Measurements from ENCODE around the gene ZNF23. TPM values are rescaled to one million over a fixed set of nuclear protein-coding genes. Genes with fewer than 3 reads are reported as not detected.

Gene ZNF23
- polyA plus RNA-seq, 2 donors: 3.3 to 8.1 TPM

- H3K27ac ChIP-seq (ENCODE audit: low read depth in 2 of 2, low read length in 1 of 2): no peak overlapping the region
- H3K36me3 ChIP-seq (ENCODE audit: control insufficient read depth in 2 of 2, insufficient read depth in 2 of 2, low read length in 1 of 2): peaks cover 4 to 6% of the 10 kb centered on the region in 2 donors
- WGBS, 2 donors: 81 to 83% methylated on average over 3 of the region's 3 CpGs
Observed at GRCh38 chr16:71474864-71475263, 12.8 kb upstream of the ZNF23 start.

GRCh38 chr16:71473891-71474290, 11.8 kb upstream of the ZNF23 start:
- peaks cover 4 to 6% of the 10 kb centered on the region in 2 donors for H3K36me3 ChIP-seq (ENCODE audit: control insufficient read depth in 2 of 2, insufficient read depth in 2 of 2, low read length in 1 of 2)
- no peak overlapping the region for H3K27ac ChIP-seq (ENCODE audit: low read depth in 2 of 2, low read length in 1 of 2)
- H3K4me3 ChIP-seq (ENCODE audit: low read depth in 1 of 2, low read length in 2 of 2): no peak overlapping the region
- 90 to 91% methylated on average over 5 of the region's 5 CpGs for WGBS, 2 donors
- no peaks in the 10 kb centered on the region for H3K4me1 ChIP-seq (ENCODE audit: control insufficient read depth in 2 of 2, insufficient read depth in 2 of 2, low read length in 1 of 2)
- H3K9me3 ChIP-seq (ENCODE audit: control insufficient read depth in 2 of 2, insufficient read depth in 1 of 2, low read depth in 1 of 2, low read length in 1 of 2): no peaks in the 10 kb centered on the region
- H3K27me3 ChIP-seq (ENCODE audit: control insufficient read depth in 1 of 2, insufficient read depth in 2 of 2, low read length in 2 of 2): no peaks in the 10 kb centered on the region

More at GRCh38 chr16:71474864-71475263, 12.8 kb upstream of the ZNF23 start:
- H3K4me1 ChIP-seq (ENCODE audit: control insufficient read depth in 2 of 2, insufficient read depth in 2 of 2, low read length in 1 of 2): no peaks in the 10 kb centered on the region
- no peaks in the 10 kb centered on the region for H3K9me3 ChIP-seq (ENCODE audit: control insufficient read depth in 2 of 2, insufficient read depth in 1 of 2, low read depth in 1 of 2, low read length in 1 of 2)
- H3K27me3 ChIP-seq (ENCODE audit: control insufficient read depth in 1 of 2, insufficient read depth in 2 of 2, low read length in 2 of 2): no peaks in the 10 kb centered on the region
- H3K4me3 ChIP-seq (ENCODE audit: low read depth in 1 of 2, low read length in 2 of 2): no peak overlapping the region

GRCh38 chr16:71472931-71473330, 10.9 kb upstream of the ZNF23 start:
- WGBS, 2 donors: 92 to 97% methylated on average over 2 of the region's 2 CpGs
- Histone ChIP-seq H3K27me3 (ENCODE audit: control insufficient read depth in 1 of 2, insufficient read depth in 2 of 2, low read length in 2 of 2) (no peaks in the 10 kb centered on the region), H3K9me3 (ENCODE audit: control insufficient read depth in 2 of 2, insufficient read depth in 1 of 2, low read depth in 1 of 2, low read length in 1 of 2) (no peaks in the 10 kb centered on the region), H3K4me1 (ENCODE audit: control insufficient read depth in 2 of 2, insufficient read depth in 2 of 2, low read length in 1 of 2) (no peaks in the 10 kb centered on the region), H3K4me3 (ENCODE audit: low read depth in 1 of 2, low read length in 2 of 2) (no peak overlapping the region), H3K36me3 (ENCODE audit: control insufficient read depth in 2 of 2, insufficient read depth in 2 of 2, low read length in 1 of 2) (peaks cover 2 to 4% of the 10 kb centered on the region in 2 donors), H3K27ac (ENCODE audit: low read depth in 2 of 2, low read length in 1 of 2) (no peak overlapping the region)

- Histone ChIP-seq H3K4me3 (ENCODE audit: low read depth in 1 of 2, low read length in 2 of 2) (no peak overlapping the region), H3K36me3 (ENCODE audit: control insufficient read depth in 2 of 2, insufficient read depth in 2 of 2, low read length in 1 of 2) (peaks cover 2 to 4% of the 10 kb centered on the region in 2 donors), H3K27ac (ENCODE audit: low read depth in 2 of 2, low read length in 1 of 2) (no peak overlapping the region), H3K27me3 (ENCODE audit: control insufficient read depth in 1 of 2, insufficient read depth in 2 of 2, low read length in 2 of 2) (no peaks in the 10 kb centered on the region), H3K9me3 (ENCODE audit: control insufficient read depth in 2 of 2, insufficient read depth in 1 of 2, low read depth in 1 of 2, low read length in 1 of 2) (no peaks in the 10 kb centered on the region), H3K4me1 (ENCODE audit: control insufficient read depth in 2 of 2, insufficient read depth in 2 of 2, low read length in 1 of 2) (no peaks in the 10 kb centered on the region)
- 75 to 79% methylated on average over 2 of the region's 2 CpGs for WGBS, 2 donors
Observed at GRCh38 chr16:71472051-71472450, 10.0 kb upstream of the ZNF23 start.

- no peaks in the 10 kb centered on the region for H3K9me3 ChIP-seq (ENCODE audit: control insufficient read depth in 2 of 2, insufficient read depth in 1 of 2, low read depth in 1 of 2, low read length in 1 of 2)
- no peak overlapping the region for H3K27ac ChIP-seq (ENCODE audit: low read depth in 2 of 2, low read length in 1 of 2)
- H3K4me1 ChIP-seq (ENCODE audit: control insufficient read depth in 2 of 2, insufficient read depth in 2 of 2, low read length in 1 of 2): no peaks in the 10 kb centered on the region
- H3K36me3 ChIP-seq (ENCODE audit: control insufficient read depth in 2 of 2, insufficient read depth in 2 of 2, low read length in 1 of 2): no peaks in the 10 kb centered on the region
- no peak overlapping the region for H3K4me3 ChIP-seq (ENCODE audit: low read depth in 1 of 2, low read length in 2 of 2)
- no peaks in the 10 kb centered on the region for H3K27me3 ChIP-seq (ENCODE audit: control insufficient read depth in 1 of 2, insufficient read depth in 2 of 2, low read length in 2 of 2)
- 29 to 32% methylated on average over 8 to 9 of the region's 9 CpGs for WGBS, 2 donors
Observed at GRCh38 chr16:71467810-71468209, 5.8 kb upstream of the ZNF23 start.

- Histone ChIP-seq H3K27me3 (ENCODE audit: control insufficient read depth in 1 of 2, insufficient read depth in 2 of 2, low read length in 2 of 2) (no peaks in the 10 kb centered on the region), H3K27ac (ENCODE audit: low read depth in 2 of 2, low read length in 1 of 2) (no peak overlapping the region)
- WGBS, 2 donors: 52 to 60% methylated on average over 1 of the region's 1 CpG
Observed at GRCh38 chr16:71464231-71464630, 2.2 kb upstream of the ZNF23 start.

GRCh38 chr16:71460941-71461340, 1.1 kb downstream of the ZNF23 start:
- H3K27me3 ChIP-seq (ENCODE audit: control insufficient read depth in 1 of 2, insufficient read depth in 2 of 2, low read length in 2 of 2): no peaks in the 10 kb centered on the region
- H3K4me3 ChIP-seq (ENCODE audit: low read depth in 1 of 2, low read length in 2 of 2): no peak overlapping the region
- H3K4me1 ChIP-seq (ENCODE audit: control insufficient read depth in 2 of 2, insufficient read depth in 2 of 2, low read length in 1 of 2): peaks cover 0 to 2% of the 10 kb centered on the region in 2 donors

More at GRCh38 chr16:71464231-71464630, 2.2 kb upstream of the ZNF23 start:
- Histone ChIP-seq H3K9me3 (ENCODE audit: control insufficient read depth in 2 of 2, insufficient read depth in 1 of 2, low read depth in 1 of 2, low read length in 1 of 2) (no peaks in the 10 kb centered on the region), H3K4me3 (ENCODE audit: low read depth in 1 of 2, low read length in 2 of 2) (no peak overlapping the region), H3K36me3 (ENCODE audit: control insufficient read depth in 2 of 2, insufficient read depth in 2 of 2, low read length in 1 of 2) (no peaks in the 10 kb centered on the region), H3K4me1 (ENCODE audit: control insufficient read depth in 2 of 2, insufficient read depth in 2 of 2, low read length in 1 of 2) (no peaks in the 10 kb centered on the region)

GRCh38 chr16:71460236-71460635, 1.8 kb downstream of the ZNF23 start:
- Histone ChIP-seq H3K9me3 (ENCODE audit: control insufficient read depth in 2 of 2, insufficient read depth in 1 of 2, low read depth in 1 of 2, low read length in 1 of 2) (peaks cover 0 to 2% of the 10 kb centered on the region in 2 donors), H3K4me3 (ENCODE audit: low read depth in 1 of 2, low read length in 2 of 2) (no peak overlapping the region), H3K36me3 (ENCODE audit: control insufficient read depth in 2 of 2, insufficient read depth in 2 of 2, low read length in 1 of 2) (peaks cover 0 to 12% of the 10 kb centered on the region in 2 donors), H3K4me1 (ENCODE audit: control insufficient read depth in 2 of 2, insufficient read depth in 2 of 2, low read length in 1 of 2) (peaks cover 0 to 2% of the 10 kb centered on the region in 2 donors), H3K27ac (ENCODE audit: low read depth in 2 of 2, low read length in 1 of 2) (no peak overlapping the region), H3K27me3 (ENCODE audit: control insufficient read depth in 1 of 2, insufficient read depth in 2 of 2, low read length in 2 of 2) (no peaks in the 10 kb centered on the region)
- WGBS, 2 donors: 76 to 80% methylated on average over 4 of the region's 4 CpGs

More at GRCh38 chr16:71460941-71461340, 1.1 kb downstream of the ZNF23 start:
- 95 to 96% methylated on average over 1 of the region's 1 CpG for WGBS, 2 donors
- peaks cover 0 to 2% of the 10 kb centered on the region in 2 donors for H3K9me3 ChIP-seq (ENCODE audit: control insufficient read depth in 2 of 2, insufficient read depth in 1 of 2, low read depth in 1 of 2, low read length in 1 of 2)
- no peak overlapping the region for H3K27ac ChIP-seq (ENCODE audit: low read depth in 2 of 2, low read length in 1 of 2)
- H3K36me3 ChIP-seq (ENCODE audit: control insufficient read depth in 2 of 2, insufficient read depth in 2 of 2, low read length in 1 of 2): peaks cover 0 to 7% of the 10 kb centered on the region in 2 donors

GRCh38 chr16:71459510-71459909, 2.5 kb downstream of the ZNF23 start:
- no peak overlapping the region for H3K4me3 ChIP-seq (ENCODE audit: low read depth in 1 of 2, low read length in 2 of 2)
- peaks cover 0 to 2% of the 10 kb centered on the region in 2 donors for H3K9me3 ChIP-seq (ENCODE audit: control insufficient read depth in 2 of 2, insufficient read depth in 1 of 2, low read depth in 1 of 2, low read length in 1 of 2)
- peaks cover 0 to 12% of the 10 kb centered on the region in 2 donors for H3K36me3 ChIP-seq (ENCODE audit: control insufficient read depth in 2 of 2, insufficient read depth in 2 of 2, low read length in 1 of 2)
- no peak overlapping the region for H3K27ac ChIP-seq (ENCODE audit: low read depth in 2 of 2, low read length in 1 of 2)
- H3K4me1 ChIP-seq (ENCODE audit: control insufficient read depth in 2 of 2, insufficient read depth in 2 of 2, low read length in 1 of 2): peaks cover 0 to 2% of the 10 kb centered on the region in 2 donors
- no peaks in the 10 kb centered on the region for H3K27me3 ChIP-seq (ENCODE audit: control insufficient read depth in 1 of 2, insufficient read depth in 2 of 2, low read length in 2 of 2)

GRCh38 chr16:71456801-71457200, 5.2 kb downstream of the ZNF23 start:
- peaks cover 7 to 10% of the 10 kb centered on the region in 2 donors for H3K9me3 ChIP-seq (ENCODE audit: control insufficient read depth in 2 of 2, insufficient read depth in 1 of 2, low read depth in 1 of 2, low read length in 1 of 2)
- H3K4me3 ChIP-seq (ENCODE audit: low read depth in 1 of 2, low read length in 2 of 2): no peak overlapping the region
- no peak overlapping the region for H3K27ac ChIP-seq (ENCODE audit: low read depth in 2 of 2, low read length in 1 of 2)
- peaks cover 0 to 2% of the 10 kb centered on the region in 2 donors for H3K4me1 ChIP-seq (ENCODE audit: control insufficient read depth in 2 of 2, insufficient read depth in 2 of 2, low read length in 1 of 2)
- no peaks in the 10 kb centered on the region for H3K27me3 ChIP-seq (ENCODE audit: control insufficient read depth in 1 of 2, insufficient read depth in 2 of 2, low read length in 2 of 2)
- H3K36me3 ChIP-seq (ENCODE audit: control insufficient read depth in 2 of 2, insufficient read depth in 2 of 2, low read length in 1 of 2): peaks cover 14 to 22% of the 10 kb centered on the region in 2 donors
- 93 to 95% methylated on average over 4 of the region's 4 CpGs for WGBS, 2 donors

All from esophagus (tissue), 2 donors.